Mesendoderm (in vitro differentiated cells): Measurements from ENCODE around the gene MTUS2.

Experiments used
- DNase-seq: peaks from one replicate; pipeline ENCODE4 v3.0.0; 2013
- H2AK5ac ChIP-seq: 2 replicates; pipeline ENCODE4 v1.6.1; 2013; ENCODE audit warnings: low read length, inconsistent platforms
- H2BK120ac ChIP-seq: 2 replicates; pipeline ENCODE4 v1.6.1; 2013; ENCODE audit warnings: low read depth, mild to moderate bottlenecking, low read length, moderate library complexity, mixed read lengths
- H2BK15ac ChIP-seq: replicated peaks from 2 replicates; pipeline ENCODE4 v1.6.1; 2013; ENCODE audit warnings: low read depth, mild to moderate bottlenecking, moderate library complexity
- H2BK5ac ChIP-seq: 2 replicates; pipeline ENCODE4 v1.6.1; 2013; ENCODE audit warnings: low read length, inconsistent platforms
- H3K18ac ChIP-seq: 2 replicates; pipeline ENCODE4 v1.6.1; 2013; ENCODE audit warnings: mild to moderate bottlenecking, low read length, mixed read lengths
- H3K23ac ChIP-seq: one replicate; pipeline ENCODE4 v1.6.1; 2013; ENCODE audit warnings: low read length
- H3K27ac ChIP-seq: 2 replicates; pipeline ENCODE4 v1.5.1; 2013; ENCODE audit warnings: low read depth, mild to moderate bottlenecking, inconsistent platforms, low read length, moderate library complexity
- H3K27me3 ChIP-seq: 2 replicates; pipeline ENCODE4 v1.6.1; 2013; ENCODE audit warnings: low read length, control low read depth, mild to moderate bottlenecking, inconsistent platforms; ENCODE audit not compliant: insufficient read depth, poor library complexity
- H3K36me3 ChIP-seq: 2 replicates; pipeline ENCODE4 v1.6.1; 2013; ENCODE audit warnings: low read length, inconsistent platforms; ENCODE audit not compliant: control insufficient read depth, insufficient read depth
- H3K4ac ChIP-seq: one replicate; pipeline ENCODE4 v1.6.1; 2013; ENCODE audit warnings: low read depth, mild to moderate bottlenecking, low read length, moderate library complexity
- H3K4me1 ChIP-seq: 2 replicates; pipeline ENCODE4 v1.6.1; 2013; ENCODE audit warnings: low read depth, low read length, inconsistent platforms; ENCODE audit not compliant: control insufficient read depth
- H3K4me2 ChIP-seq: 2 replicates; pipeline ENCODE4 v1.6.1; 2013; ENCODE audit warnings: low read length
- H3K4me3 ChIP-seq: 2 replicates; pipeline ENCODE4 v1.5.1; 2013; ENCODE audit warnings: mild to moderate bottlenecking, low read length
- H3K56ac ChIP-seq: one replicate; pipeline ENCODE4 v1.6.1; 2013; ENCODE audit warnings: low read length
- H3K79me1 ChIP-seq: 2 replicates; pipeline ENCODE4 v1.6.1; 2013; ENCODE audit warnings: low read length, inconsistent platforms
- H3K79me2 ChIP-seq: 2 replicates; pipeline ENCODE4 v1.6.1; 2013; ENCODE audit warnings: mild to moderate bottlenecking, low read length; ENCODE audit not compliant: control insufficient read depth, insufficient read depth
- H3K9ac ChIP-seq: 2 replicates; pipeline ENCODE4 v1.6.1; 2013; ENCODE audit warnings: low read length, inconsistent platforms
- H4K5ac ChIP-seq: one replicate; pipeline ENCODE4 v1.6.1; 2013; ENCODE audit warnings: low read length
- H4K8ac ChIP-seq: one replicate; pipeline ENCODE4 v1.6.1; 2013; ENCODE audit warnings: low read depth, mild to moderate bottlenecking, control low read depth, low read length, moderate library complexity
- WGBS: extraction: QIAGEN DNeasy Blood & Tissue Kit; methylation state at CpG from one replicate; pipeline ENCODE4 v1.1.7; 2013; ENCODE audit warnings: low lambda C conversion rate, missing lambda C conversion rate; ENCODE audit not compliant: insufficient coverage; ENCODE audit errors: extremely low coverage; 5-methylcytosine and 5-hydroxymethylcytosine counted together

The MTUS2 gene

DNA sequence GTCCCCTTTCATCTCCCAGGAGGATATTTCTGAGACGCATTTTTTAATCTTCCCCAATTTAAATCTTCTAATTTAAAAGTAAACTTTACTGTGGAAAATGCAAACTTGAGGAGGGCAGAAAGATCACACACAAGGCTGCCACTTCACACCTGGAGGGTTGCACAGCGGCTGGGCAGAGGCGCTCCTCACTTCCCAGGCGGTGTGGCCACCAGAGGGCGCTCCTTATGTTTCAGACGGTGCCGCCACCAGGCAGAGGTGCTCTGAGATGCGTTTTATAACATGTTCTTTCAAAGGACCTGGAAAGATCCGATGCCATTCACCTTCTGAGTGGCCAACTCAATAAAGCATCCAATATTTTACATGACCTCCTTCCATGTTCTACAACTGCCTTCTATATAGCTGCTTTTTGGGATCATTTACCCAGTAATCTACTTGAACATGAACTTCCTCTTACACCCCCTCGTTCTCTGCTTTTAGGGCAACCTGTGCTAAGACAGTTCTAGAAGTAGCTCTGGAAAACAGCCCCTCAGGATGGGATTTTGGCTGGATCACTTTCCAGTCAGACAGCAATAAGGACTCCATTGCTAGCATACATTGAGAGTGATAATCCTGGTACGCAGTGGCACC is 14.8 kb upstream of the MTUS2 start:
- WGBS = no CpG with 5 or more reads among the region's 11 CpGs
- Histone ChIP-seq H3K36me3 (no peaks in the 10 kb centered on the region), H3K4me1 (no peaks in the 10 kb centered on the region), H3K27me3 (no peaks in the 10 kb centered on the region), H3K56ac (no peak overlapping the region), H3K4ac (no peak overlapping the region), H2BK15ac (no peak overlapping the region), H3K4me2 (no peak overlapping the region), H3K18ac (no peak overlapping the region), H4K8ac (no peak overlapping the region), H2AK5ac (no peak overlapping the region), H3K23ac (no peak overlapping the region), H3K4me3 (no peak overlapping the region), H2BK120ac (no peak overlapping the region), H3K79me1 (no peaks in the 10 kb centered on the region), H4K5ac (no peak overlapping the region), H3K27ac (no peak overlapping the region), H3K79me2 (no peaks in the 10 kb centered on the region), H3K9ac (no peak overlapping the region), H2BK5ac (no peak overlapping the region)
- peak; percentile 56 for DNase-seq

DNA sequence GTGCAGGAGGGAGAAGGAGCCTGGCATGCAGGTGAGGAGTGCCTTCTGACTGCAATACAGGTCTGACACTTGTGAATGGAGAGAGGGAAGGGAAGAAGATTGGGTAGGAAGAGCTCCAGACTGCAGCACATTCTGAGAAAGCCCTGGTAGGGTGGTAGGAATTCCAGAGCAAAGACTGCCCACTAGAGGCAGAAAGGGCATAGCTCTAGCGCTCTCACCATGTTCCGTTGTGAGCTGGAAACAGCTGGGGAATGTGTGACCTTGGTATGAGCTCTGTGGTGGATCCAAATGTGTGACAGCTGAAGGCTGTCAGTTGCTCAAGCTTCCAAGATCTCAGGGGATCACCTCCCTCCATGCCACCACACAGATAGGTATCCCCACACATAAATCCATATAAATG is 2.9 kb upstream of the MTUS2 start:
- Histone ChIP-seq H3K36me3 (no peaks in the 10 kb centered on the region), H3K4ac (no peak overlapping the region), H3K23ac (no peak overlapping the region), H4K5ac (no peak overlapping the region), H2BK5ac (no peak overlapping the region), H3K4me1 (no peaks in the 10 kb centered on the region), H2BK15ac (no peak overlapping the region), H3K79me2 (no peaks in the 10 kb centered on the region), H3K4me2 (no peak overlapping the region), H3K56ac (no peak overlapping the region), H3K9ac (no peak overlapping the region), H3K79me1 (no peaks in the 10 kb centered on the region), H2AK5ac (no peak overlapping the region), H3K18ac (no peak overlapping the region), H3K27ac (no peak overlapping the region), H4K8ac (no peak overlapping the region), H3K27me3 (peaks cover 9% of the 10 kb centered on the region), H2BK120ac (no peak overlapping the region), H3K4me3 (no peak overlapping the region)
- WGBS = no CpG with 5 or more reads among the region's 2 CpGs
- peak; percentile 75 for DNase-seq

DNA sequence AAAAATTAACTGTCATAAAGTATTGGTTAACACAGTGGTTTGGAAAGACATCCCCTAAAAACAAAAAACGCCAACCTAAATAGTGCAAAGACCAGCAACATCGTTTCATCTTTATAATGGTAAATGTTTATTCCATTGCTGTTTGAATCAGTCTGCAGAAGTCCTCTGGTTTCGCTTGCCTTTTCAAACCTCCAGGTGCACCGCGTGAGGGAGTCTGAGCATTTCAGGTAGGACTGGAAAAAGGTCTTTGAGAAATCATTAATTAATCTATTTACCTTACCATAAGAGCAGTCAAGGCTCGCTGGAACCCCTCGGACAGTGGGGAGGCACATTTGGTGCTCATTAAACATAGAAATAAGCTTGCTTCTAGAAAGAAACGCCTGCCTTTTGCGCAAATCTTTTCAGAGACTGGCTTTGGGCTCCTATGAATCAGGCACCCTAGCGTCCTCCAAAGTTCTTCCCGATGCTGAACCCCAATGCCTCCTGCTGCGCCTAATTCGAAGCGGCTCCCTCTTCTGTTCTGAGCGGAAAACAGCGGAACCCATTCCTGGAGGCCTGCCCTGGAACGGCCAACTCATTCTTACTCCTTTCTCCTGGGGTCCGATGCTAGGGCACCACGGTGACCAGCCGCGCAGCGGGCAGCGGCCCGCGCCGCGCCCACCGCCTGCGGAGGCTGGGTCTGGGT is 951 bp upstream of the MTUS2 start:
- Histone ChIP-seq H3K79me2 (no peaks in the 10 kb centered on the region), H3K9ac (peak overlapping the region; percentile 58), H4K5ac (no peak overlapping the region), H2BK120ac (no peak overlapping the region), H3K23ac (no peak overlapping the region), H3K79me1 (no peaks in the 10 kb centered on the region), H3K36me3 (no peaks in the 10 kb centered on the region), H3K18ac (peak overlapping the region; percentile 82), H3K4me1 (no peaks in the 10 kb centered on the region), H3K27me3 (peaks cover 12% of the 10 kb centered on the region), H3K4me3 (peak overlapping the region; percentile 27), H3K56ac (peak overlapping the region; percentile 71), H2BK15ac (no peak overlapping the region), H3K4ac (no peak overlapping the region), H3K4me2 (peak overlapping the region; percentile 79), H3K27ac (no peak overlapping the region), H2BK5ac (no peak overlapping the region), H2AK5ac (no peak overlapping the region), H4K8ac (no peak overlapping the region)
- WGBS = no CpG with 5 or more reads among the region's 29 CpGs
- DNase-seq = peak; percentile 52

DNA sequence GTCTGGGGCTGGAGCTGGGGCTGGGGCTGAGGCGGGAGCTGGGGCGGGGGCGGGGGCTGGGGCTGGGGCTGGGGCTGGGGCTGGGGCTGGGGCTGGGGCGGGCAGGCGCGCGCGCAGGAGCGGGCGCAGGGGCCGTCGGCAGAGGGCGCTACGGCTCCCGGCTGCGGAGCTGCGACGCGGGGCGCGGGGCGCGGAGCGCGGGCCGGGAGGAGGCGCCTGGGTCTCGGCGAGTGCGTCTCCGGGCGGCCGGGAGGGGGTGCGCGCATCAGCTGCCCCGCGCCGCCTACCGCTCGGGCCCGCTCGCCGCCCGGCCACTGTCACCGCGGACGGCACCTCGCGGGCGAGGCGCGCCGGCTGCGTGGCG is 422 bp upstream of the MTUS2 start:
- no peaks in the 10 kb centered on the region for H3K79me1 ChIP-seq
- no peak overlapping the region for H3K23ac ChIP-seq
- H3K27ac ChIP-seq = no peak overlapping the region
- H4K5ac ChIP-seq = no peak overlapping the region
- no peak overlapping the region for H4K8ac ChIP-seq
- peaks cover 12% of the 10 kb centered on the region for H3K27me3 ChIP-seq
- H3K79me2 ChIP-seq = no peaks in the 10 kb centered on the region
- no peak overlapping the region for H2BK120ac ChIP-seq
- no peak overlapping the region for H2BK5ac ChIP-seq
- peak; percentile 77 for DNase-seq
- peak overlapping the region; percentile 71 for H3K56ac ChIP-seq
- H3K36me3 ChIP-seq = no peaks in the 10 kb centered on the region
- H3K9ac ChIP-seq = peak overlapping the region; percentile 58
- H2AK5ac ChIP-seq = no peak overlapping the region
- no peak overlapping the region for H2BK15ac ChIP-seq
- H3K4me1 ChIP-seq = no peaks in the 10 kb centered on the region
- no CpG with 5 or more reads among the region's 55 CpGs for WGBS
- H3K18ac ChIP-seq = peak overlapping the region; percentile 82
- no peak overlapping the region for H3K4ac ChIP-seq
- peak overlapping the region; percentile 94 for H3K4me2 ChIP-seq
- no peak overlapping the region for H3K4me3 ChIP-seq

DNA sequence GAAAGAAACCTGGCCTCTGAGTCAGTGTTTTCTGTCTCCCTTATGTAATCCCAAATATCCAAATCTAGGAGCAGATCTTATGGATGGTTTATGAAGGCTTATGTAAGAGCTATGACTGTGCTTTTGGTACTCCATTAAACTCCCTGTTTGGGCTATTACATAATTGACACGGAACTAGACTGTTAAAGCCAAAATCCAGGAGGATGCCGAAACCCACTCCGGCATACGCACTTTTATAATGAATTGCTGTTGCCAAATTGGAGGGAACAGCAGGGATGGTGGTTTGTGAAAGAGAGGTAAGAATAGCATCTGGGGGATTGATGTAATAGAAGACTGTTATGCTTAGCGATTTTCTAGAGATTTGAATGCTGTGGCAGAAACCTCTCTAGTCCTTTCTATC is 2.0 kb downstream of the MTUS2 start:
- Histone ChIP-seq H3K36me3 (no peaks in the 10 kb centered on the region), H3K18ac (no peak overlapping the region), H3K4me3 (no peak overlapping the region), H3K79me1 (no peaks in the 10 kb centered on the region), H4K8ac (no peak overlapping the region), H3K23ac (no peak overlapping the region), H3K27ac (no peak overlapping the region), H3K56ac (no peak overlapping the region), H4K5ac (no peak overlapping the region), H2BK5ac (no peak overlapping the region), H2AK5ac (no peak overlapping the region), H3K4me2 (no peak overlapping the region), H3K4ac (no peak overlapping the region), H2BK120ac (no peak overlapping the region), H3K27me3 (peaks cover 12% of the 10 kb centered on the region), H3K79me2 (no peaks in the 10 kb centered on the region), H3K9ac (no peak overlapping the region), H2BK15ac (no peak overlapping the region), H3K4me1 (no peaks in the 10 kb centered on the region)
- no CpG with 5 or more reads among the region's 5 CpGs for WGBS
- no peak for DNase-seq

DNA sequence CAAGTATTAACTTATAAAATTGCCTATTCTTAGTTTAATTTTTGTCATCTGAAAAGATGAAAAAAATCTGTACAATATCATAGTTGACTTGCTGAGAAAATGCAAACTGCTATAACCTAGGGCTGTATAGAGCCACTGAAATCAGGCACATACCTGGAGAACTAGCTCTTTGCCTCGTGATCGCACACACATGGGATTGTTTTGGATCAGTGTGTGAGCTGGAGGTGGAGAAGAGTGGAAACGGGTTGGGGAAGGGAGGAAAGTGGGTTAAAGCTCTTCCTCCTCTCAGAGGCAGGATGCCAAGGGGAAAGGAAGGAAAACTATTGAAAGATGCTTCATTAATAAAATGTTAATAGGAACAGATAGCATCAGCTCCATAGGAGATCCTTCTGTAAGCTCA is 2.7 kb downstream of the MTUS2 start:
- no peak overlapping the region for H3K27ac ChIP-seq
- H2BK15ac ChIP-seq = no peak overlapping the region
- H3K4me1 ChIP-seq = no peaks in the 10 kb centered on the region
- H3K79me1 ChIP-seq = no peaks in the 10 kb centered on the region
- H3K23ac ChIP-seq = no peak overlapping the region
- H2BK120ac ChIP-seq = no peak overlapping the region
- DNase-seq = no peak
- no peak overlapping the region for H2AK5ac ChIP-seq
- H3K4me2 ChIP-seq = no peak overlapping the region
- H4K8ac ChIP-seq = no peak overlapping the region
- peaks cover 12% of the 10 kb centered on the region for H3K27me3 ChIP-seq
- no peak overlapping the region for H3K18ac ChIP-seq
- H3K4ac ChIP-seq = no peak overlapping the region
- no peak overlapping the region for H2BK5ac ChIP-seq
- H3K36me3 ChIP-seq = no peaks in the 10 kb centered on the region
- no peaks in the 10 kb centered on the region for H3K79me2 ChIP-seq
- no peak overlapping the region for H3K4me3 ChIP-seq
- no peak overlapping the region for H3K56ac ChIP-seq
- no CpG with 5 or more reads among the region's 3 CpGs for WGBS
- no peak overlapping the region for H4K5ac ChIP-seq
- H3K9ac ChIP-seq = no peak overlapping the region
